Stimulated activated CD4-positive, alpha-beta T cell treated with anti-CD3 and anti-CD28 coated beads, Interleukin-4, amount 100 ng/mL, for 48 hours (primary cell): ENCODE results near the gene BRD3OS.
"Not testable (repeated sequence)": the region's sequence is repeated elsewhere in the genome, so short reads cannot be mapped to it uniquely, and the experiment has no call there.

Experiments used
- DNase-seq, 2 donors: peaks; one replicate each; pipeline ENCODE4 v3.0.0-alpha.2; 2020; ENCODE audit warnings: low read depth in 2 of 2

BRD3OS gene

GRCh38 chr9:134063088-134063570 is 37.8 kb downstream of the BRD3OS start:
- no peak for DNase-seq

GRCh38 chr9:134063571-134064450 is 38.5 kb downstream of the BRD3OS start:
- DNase-seq: no peak

GRCh38 chr9:134064711-134065110 is 39.4 kb downstream of the BRD3OS start:
- no peak for DNase-seq

- peak; percentile 45 to 62 for DNase-seq
Observed at GRCh38 chr9:134065612-134066419, 40.5 kb downstream of the BRD3OS start.

- DNase-seq: no peak
Observed at GRCh38 chr9:134066526-134066912, 41.2 kb downstream of the BRD3OS start.

- DNase-seq: no peak
Observed at GRCh38 chr9:134066913-134067851, 41.9 kb downstream of the BRD3OS start.

GRCh38 chr9:134067904-134068743 is 42.8 kb downstream of the BRD3OS start, which contains the start of gene BRD3:
Gene BRD3 (minus strand): TSS chr9:134068026. CDS start chr9:134053477, 14,549 bp downstream.
- peak; percentile 65 to 77 for DNase-seq

GRCh38 chr9:134068744-134069479 is 43.6 kb downstream of the BRD3OS start:
- DNase-seq: no peak

- DNase-seq: no peak
Observed at GRCh38 chr9:134069480-134070399, 44.5 kb downstream of the BRD3OS start.

GRCh38 chr9:134071149-134071548 is 45.9 kb downstream of the BRD3OS start:
- DNase-seq: no peak

GRCh38 chr9:134072683-134073082 is 47.4 kb downstream of the BRD3OS start:
- not testable (repeated sequence) for DNase-seq

GRCh38 chr9:134073500-134073899 is 48.2 kb downstream of the BRD3OS start:
- no peak for DNase-seq

- not testable (repeated sequence) for DNase-seq
Observed at GRCh38 chr9:134075689-134076088, 50.4 kb downstream of the BRD3OS start.

- DNase-seq: no peak
Observed at GRCh38 chr9:134076644-134077043, 51.4 kb downstream of the BRD3OS start.
